Activated naive CD8-positive, alpha-beta T cell treated with anti-CD3 and anti-CD28 coated beads, Interleukin-2, amount 50 U/mL, for 16 hours (primary cell): ENCODE results near the gene ARHGAP6.

Experiments used
- DNase-seq: peaks from one replicate; pipeline ENCODE4 v3.0.0-alpha.2; 2020; ENCODE audit warnings: low read depth, low spot score

Gene ARHGAP6

DNA sequence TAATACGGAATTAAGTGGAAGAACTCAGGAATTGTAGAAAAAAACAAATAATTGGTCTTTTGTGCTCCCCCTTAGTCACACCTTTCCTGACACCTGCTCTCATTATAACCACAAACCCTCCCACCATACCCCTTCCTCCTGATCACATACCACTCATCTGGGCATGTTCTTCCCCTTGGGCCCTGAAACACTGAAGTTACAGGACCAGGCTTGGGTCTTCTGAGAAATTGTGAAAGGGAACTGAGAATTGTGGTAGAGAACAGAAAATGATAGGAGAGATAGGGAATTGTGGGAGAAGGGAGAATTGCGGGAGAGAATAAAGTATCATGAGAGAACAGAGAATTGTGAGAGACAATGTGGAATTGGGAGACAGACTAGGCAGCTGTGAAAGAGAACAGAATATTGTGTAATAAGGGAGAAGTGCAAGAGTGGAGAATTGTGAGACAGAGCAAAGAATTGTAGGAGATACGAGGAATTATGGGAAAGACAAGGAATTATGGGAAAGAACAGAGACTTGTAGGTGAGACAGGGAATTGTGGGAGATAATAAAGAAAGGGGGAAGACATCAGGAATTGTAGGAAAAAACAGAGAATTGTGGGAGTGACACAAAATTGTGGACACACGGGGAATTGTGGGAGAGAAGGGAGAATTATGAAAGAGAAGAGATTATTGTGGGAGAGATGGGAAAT lies 557.3 kb downstream of the ARHGAP6 start:
- DNase-seq: no peak

- DNase-seq: no peak
These were observed 560.6 kb downstream of the ARHGAP6 start for GRCh38 chrX:11105080-11105479.

GRCh38 chrX:11103751-11104150 lies 562.0 kb downstream of the ARHGAP6 start:
- DNase-seq: no peak

- DNase-seq: no peak
These were observed 562.7 kb downstream of the ARHGAP6 start for GRCh38 chrX:11103006-11103405.

DNA sequence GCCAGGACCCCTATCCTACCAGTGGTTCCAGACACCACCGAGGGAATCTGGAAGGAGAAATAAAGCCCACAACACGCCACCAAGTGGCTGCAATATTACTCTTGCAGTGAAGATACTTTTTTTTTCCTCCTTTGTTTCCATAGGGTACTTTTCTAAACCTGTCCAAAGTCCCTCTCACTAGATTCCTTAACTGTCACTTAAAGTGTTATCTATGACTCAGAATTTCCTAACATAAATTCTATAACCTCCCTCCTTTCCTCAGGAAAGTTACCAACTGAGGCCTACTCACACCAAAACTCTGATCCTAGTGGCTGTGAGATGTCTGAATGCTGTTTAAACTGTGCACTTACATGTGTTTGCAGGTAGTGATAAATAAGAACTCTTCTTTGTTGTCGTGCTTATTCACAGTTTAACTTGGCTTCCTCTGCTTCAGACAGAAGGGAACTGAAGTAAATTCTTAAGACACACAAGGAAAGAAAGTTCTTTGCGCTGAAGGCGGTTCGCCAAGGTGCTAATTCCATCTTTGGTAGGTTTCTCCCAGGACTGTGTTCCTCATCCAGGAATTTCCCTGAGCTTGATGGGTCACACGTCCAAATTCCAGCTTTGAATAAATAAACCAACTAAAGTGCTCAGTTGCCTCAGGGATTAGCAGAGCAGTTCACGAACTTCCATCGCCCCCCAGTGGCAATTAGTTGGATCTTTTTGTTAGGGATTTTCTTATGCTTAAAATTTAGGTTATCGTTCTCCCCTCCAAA lies 565.3 kb downstream of the ARHGAP6 start:
- no peak for DNase-seq

GRCh38 chrX:11099465-11099864 lies 566.3 kb downstream of the ARHGAP6 start:
- no peak for DNase-seq

DNA sequence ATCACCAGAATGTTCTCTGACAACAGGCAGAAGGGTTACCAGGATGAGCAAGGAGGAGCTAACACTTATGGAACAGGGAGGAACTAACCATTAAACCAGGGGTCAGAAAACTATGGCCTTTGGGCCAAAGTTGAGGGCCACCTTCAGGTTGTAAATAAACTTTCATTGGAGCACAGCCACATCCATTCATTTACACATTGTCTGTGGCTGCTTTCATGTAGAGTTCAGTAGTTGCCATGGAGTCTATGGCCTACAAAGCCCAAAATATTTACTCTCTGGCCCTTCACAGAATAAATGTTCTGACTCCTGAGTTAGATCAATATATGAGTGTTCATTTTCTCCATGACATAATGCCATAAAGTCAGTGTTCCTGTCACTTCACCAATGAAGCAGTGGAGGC lies 567.8 kb downstream of the ARHGAP6 start:
- no peak for DNase-seq

DNA sequence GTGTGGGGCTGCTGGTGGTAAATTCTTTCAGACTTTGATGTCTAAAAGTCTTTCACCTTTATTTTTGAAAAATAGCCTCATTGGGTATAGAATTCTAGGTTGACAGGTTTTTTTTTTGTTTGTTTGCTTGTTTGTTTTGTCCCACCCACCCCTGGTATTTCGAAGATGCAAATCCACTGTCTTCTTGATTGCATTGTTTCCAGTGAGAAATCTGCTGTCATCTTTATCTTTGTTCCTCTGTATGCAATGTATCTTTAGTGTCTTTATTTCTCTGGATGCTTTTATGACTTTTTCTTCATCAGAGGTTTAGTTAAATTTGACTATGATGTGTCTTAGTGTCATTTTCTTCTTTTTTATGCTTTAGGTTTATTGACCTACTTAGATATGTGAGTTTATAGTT lies 575.9 kb downstream of the ARHGAP6 start:
- no peak for DNase-seq
